HG03045 (cell line): ENCODE measurements around the gene UBE3B.

Source experiments
- ATAC-seq: cut with Tn5 transposase; IDR thresholded peaks from one replicate; pipeline ENCODE4 v1.9.1; 2021; ENCODE audit warnings: mild to moderate bottlenecking, moderate library complexity; ENCODE audit not compliant: unreplicated experiment

Gene UBE3B

DNA sequence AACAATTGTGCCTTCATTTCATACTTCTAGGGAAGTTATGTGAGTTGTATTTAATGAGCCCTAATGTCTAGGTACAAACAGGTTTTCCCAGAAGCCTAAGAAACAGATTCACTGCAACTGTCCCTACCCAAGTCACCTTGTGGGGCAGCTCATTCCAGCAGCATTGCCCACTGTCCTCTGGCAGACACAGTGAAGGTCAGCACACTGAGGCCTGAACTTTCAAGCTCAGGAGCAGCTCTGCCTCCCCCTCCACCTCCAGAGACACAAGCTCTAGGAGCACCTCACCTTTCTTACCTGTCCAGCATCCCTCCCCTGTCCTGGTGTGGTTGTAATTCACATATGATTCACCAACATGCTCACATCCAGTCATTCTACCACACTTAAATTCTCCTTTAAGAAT, 15.7 kb downstream of the UBE3B start:
- no peak for ATAC-seq

DNA sequence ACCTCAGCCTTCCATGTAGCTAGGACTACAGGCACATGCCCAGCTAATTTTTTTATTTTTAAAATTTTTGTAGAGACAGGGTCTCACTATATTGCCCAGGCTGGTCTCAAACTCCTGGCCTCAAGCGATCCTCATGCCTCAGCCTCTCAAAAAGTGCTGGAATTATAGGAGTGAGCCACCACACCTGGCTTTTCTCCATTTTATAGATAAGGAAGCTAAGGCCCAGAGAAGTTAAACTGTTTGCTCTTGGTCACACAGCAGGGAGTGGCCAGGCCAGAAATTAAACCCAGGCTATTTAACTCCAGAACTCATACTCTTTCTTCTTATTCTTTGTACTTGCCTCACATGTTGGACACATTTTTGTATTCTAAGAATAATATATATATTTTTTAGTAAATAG, 16.5 kb downstream of the UBE3B start:
- no peak for ATAC-seq

DNA sequence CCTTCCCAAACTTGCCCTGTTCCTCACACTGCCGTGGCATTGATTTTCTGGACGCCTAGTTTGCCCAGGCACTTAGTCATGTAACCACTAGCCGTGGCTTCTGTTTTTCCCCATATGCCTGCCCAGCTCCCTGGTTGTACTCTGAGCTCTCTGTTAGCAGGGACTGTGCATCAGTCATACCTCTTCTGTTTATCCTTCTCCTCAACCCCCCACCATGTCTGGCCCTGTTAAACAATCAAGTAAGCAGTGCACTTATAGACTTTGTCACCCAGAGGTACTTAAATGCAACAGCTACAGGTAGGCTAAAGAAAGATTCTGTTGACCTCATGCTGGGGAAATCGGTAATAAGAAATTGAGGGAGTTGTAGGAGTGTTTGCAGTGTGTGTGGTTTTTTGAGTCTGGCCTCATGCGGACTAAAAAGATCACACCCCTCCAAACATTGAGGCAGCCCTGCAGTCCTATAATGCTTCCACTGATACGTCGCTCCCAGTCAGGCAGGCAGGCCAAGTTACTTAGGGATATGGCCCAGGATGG, 17.0 kb downstream of the UBE3B start:
- no peak for ATAC-seq

DNA sequence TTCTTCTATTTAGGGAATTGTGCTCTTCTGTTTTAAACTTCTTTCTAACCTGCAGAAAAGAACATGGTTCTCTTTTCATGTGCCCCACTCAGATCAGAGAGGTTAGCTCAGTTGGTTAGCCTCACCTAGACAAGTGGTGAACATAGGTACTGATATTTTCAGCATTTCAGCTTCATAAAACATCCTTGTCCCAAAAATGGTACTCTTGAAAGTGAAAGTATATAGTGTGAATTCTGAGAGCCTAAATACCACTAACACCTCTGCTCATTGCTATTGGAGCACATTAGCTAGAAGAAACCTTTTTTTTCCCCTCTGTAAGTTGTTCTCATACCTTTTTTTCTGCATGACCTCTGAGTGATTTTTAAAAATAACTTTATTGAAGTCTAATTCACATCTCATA, 17.6 kb downstream of the UBE3B start:
- ATAC-seq: no peak

DNA sequence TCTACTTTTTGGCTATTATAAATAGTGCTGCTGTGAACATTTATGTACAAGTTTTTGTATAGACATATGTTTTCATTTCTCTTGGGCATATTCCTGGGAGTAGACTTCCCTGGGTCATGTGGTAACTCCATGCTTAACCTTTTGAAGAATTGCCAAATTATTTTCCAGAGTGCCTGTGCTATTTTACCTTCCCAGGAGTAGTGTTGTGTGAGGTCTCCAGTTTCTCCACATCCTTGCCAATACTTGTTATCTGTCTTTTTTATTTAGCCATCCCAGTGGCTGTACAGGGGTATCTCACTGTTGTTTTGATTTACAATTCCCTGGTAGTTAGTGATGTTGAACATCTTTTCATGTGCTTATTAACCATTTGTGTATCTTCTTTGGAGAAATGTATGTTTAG, 18.9 kb downstream of the UBE3B start:
- no peak for ATAC-seq

DNA sequence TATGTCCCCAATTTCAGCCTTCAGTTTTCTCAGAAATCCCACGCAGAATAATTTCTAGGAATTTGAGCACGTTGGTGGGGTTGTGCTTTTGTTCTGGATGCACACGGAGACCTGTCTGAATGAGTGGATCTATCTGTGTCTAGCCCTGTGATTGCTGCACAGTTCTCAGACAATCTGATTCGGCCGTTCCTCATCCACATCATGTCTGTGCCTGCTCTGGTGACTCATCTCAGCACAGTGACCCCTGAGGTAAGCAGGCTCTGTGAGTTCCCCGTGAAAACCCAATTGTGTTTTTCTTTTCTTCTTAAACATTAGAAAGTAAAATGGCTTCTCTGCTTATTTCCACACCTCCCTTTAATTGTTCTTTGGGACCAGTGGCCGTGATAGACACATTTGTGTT, 20.2 kb downstream of the UBE3B start:
- no peak for ATAC-seq

DNA sequence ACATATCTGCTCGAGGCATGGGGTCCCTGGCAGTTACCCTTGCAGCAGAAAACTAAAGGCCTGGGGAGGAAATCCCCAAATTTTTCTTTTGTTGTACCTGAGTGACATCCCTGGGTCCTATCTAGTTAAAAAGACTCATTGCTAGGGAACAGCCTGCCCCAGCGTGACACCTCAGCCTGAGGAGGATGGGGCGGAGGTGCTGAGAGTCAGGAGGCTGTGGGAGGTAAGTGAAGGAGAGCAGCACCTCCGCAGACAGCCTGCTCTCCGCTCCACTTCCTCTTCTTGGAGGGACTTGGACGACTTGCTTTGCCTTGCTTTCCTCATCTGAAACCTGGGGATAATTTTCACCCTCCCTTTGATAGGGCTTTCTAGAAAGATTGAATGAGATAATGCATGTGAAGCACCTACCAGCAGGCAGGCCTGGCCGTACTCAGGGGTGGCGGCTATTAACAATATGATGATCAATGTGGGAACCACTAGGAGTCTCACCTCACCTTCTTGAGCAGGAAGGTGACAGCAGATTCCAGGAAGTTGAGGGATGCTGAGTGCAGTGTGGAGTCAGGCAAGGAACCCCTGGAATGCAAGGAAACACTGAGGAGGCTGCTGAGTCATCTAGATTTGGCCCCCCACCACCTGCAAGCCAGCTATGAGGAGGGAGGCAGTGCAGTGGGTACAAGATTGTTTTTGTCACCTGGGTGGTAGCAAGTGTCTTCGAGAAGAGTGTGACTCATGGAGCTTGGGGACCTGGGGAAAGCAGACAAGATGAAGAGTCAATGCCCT, 23.2 kb downstream of the UBE3B start:
- ATAC-seq: no peak

DNA sequence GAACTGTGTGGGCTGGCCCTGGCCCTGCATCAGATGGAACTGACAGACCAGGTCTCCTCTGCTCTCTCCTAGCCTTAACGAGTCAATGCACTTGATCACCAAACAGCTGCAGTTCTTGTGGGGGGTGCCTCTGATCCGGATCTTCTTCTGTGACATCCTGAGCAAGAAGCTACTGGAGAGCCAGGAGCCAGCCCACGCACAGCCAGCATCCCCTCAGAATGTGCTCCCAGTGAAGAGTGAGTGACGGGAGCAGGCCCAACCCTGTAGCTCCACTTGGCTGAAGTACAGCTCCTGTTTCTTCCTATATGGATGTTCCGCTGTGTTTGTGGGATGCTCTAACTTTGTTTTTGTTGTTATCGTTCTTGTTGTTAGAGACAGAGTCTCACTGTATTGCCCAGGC, 23.9 kb downstream of the UBE3B start:
- ATAC-seq: no peak

DNA sequence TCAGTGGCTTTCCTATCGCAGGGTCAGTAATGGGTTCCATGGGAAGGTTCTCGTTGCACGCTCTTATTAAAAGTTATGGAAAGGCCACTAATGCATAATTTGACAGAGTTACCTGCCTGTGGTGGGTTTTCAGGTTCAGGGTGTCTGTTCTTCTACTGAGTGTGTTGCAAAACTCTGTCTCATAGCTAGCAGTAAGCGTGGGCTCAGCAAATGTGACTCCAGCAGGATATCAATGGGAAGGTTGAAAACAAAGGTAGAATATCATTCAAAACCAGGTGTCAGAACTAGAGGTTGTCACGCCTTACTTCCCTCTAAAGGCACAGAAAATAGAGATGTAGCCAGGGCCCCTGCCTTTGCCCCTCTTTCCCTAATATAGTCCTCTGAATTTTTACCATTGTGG, 24.9 kb downstream of the UBE3B start:
- no peak for ATAC-seq

DNA sequence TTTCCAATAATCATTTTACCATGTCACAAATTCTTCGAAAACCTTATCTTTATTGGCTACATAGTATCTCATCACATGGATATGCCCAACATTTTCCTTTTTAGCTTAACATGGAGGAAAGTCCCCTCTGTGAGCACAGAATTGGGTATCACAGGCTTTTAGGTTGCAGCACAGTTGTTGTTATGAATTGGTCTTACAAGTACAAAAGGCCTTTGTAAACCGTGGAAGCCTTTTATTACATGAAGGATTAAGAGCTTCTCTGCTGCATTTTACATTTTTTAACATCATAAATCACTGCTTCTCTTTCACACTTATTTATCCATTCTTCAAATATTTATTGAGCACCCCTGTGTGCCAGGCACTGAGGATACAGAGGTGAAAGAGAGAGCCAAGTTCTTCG, 26.2 kb downstream of the UBE3B start:
- no peak for ATAC-seq

DNA sequence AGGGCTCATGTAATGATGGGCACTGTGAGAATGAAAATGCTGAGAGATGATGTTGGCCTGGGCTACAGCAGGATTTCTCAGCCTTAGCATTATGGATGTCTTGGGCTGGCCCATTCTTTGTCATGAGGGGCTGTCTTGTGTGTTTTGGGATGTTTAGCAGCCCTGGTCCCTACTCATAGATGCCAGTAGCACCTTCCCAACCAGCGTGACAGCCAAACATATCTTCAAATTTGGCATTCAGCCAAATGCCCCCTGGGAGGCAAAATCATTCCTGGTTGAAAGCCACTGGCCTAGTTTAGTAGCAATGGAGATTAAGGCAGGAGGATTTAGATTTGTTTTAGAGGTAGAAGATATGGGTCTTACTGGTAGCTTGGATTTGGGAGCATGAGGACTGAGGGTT, 26.6 kb downstream of the UBE3B start:
- no peak for ATAC-seq

DNA sequence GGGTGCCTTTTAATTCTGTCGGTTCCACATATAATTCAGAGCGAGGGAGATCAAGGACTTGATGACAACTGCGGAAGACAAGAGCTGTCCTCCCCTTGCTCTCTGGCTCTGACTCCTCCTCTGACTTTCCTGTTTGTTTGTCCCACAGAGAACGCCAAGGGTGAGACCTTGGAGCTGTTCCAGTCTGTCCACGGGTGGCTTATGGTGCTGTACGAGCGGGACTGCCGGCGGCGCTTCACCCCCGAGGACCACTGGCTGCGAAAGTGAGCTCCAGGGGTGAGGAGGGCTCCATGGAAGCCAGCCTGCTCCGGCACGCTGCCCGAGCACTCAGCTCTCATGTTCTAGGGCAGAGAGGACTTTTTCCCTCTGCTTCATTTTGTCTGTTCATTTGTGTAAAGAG, 32.8 kb downstream of the UBE3B start:
- no peak for ATAC-seq

DNA sequence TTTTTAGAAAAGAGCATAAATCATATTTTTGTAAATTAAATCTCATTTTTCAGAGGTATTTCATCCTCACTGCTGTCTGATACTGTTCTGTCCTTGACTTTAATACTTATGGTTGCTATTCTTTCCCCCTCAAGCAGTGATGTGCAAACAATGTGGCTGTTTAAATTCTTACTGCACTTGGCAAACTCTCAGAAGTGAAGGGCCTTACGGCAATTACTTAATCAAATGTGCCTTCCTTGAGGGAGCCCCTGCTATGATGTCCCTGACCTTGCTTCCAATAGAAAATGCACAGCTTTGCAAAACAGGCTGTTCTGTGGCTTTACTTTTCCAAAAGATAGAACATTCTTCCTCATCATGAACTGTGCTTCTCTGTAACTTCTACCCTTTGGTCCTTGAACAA, 35.2 kb downstream of the UBE3B start:
- no peak for ATAC-seq

DNA sequence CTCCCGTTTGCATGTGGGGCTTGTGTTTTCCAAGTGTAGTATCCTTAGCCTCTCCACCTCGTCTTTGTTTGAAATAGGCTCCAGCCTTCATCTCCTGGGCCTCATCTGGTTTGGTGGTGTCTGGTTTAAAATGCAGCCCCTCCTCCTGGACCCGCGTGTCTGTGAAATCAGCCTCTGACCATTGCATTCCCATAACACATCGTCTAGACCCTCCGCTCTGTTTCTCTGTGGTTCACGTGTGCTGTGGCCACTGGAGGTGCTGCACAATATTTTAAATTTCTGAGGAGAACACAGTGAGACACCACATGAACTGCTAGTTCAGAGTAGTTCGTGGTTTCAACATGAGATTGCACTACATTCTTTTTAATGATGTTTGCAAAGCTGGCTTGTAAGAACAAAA, 35.6 kb downstream of the UBE3B start:
- ATAC-seq: no peak

DNA sequence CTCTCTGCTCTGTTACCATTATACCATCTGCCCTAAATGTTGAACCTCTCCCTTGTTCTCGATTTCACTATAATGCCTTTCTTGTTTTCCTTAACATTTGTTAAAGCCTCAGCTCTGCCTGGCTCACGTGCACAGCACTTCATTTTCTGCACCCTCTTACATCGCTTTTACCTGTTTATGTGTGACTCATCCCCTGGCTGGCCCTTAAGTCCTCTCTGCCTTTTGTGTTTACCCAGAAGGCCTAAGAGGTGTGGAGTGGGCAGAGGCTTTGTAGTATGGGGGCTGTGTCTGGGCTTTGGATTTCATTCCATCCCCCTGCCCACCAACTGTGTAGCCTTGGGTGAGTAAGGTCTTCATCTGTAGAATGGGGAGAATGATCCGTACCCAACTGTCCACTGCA, 36.5 kb downstream of the UBE3B start:
- ATAC-seq: no peak

DNA sequence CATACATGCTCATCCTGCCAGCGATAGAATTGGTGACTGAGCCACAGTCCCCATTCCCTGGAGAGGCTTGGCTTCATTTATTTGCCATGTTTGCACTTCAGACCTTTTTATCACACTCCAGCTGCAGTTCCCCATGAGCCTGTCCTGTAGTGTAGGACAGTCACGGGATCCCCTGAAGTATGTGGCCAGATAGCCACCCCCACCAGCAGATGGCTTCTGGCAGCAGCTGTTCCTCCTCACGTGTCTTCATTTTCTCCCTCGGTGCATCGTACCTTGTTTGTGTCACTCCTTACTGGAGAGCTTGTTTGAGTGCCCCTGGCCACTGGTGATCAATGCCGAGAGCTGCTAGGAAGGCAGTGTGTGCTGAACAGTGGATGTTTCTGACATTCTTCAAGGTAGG, 40.2 kb downstream of the UBE3B start:
- ATAC-seq: no peak

DNA sequence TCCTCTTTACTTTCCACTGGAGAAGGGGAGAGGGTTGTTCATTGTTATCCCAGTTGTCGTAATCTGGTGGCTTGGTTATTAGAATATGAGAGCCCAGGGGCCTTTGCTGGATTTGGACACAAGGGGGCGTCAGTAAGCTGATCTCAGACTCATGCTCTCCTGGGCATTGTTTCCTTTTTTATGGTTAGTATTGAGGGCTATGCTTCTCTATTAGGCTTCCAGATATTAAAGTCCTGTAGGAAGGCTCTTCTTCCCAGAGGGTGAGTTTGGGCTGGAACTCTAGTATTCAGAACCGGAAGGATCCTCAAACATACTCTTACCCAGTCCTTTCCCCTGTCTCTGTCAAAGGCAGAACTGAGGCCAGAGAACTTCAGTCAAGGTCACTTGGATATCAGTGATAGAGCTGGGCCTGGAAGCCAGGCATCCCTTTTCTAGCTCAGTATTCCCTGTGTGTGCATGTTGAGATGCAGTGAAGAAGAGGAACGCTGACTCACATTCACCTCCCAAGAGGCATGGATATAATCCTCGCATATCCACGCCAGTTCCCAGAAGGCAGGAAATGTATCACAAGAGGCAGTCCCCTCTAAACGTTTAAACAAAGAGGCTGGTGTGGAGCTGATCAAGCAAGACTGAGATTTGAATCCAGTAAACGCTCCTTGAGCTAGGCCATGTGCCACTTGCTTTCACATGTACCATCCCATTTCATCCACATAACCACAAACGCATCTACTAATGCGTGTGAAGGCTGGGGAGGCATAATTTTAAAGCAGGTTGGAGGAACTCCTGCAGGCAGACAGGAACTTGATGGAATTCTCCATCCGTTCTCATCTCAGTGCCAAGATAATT, 41.6 kb downstream of the UBE3B start:
- no peak for ATAC-seq

DNA sequence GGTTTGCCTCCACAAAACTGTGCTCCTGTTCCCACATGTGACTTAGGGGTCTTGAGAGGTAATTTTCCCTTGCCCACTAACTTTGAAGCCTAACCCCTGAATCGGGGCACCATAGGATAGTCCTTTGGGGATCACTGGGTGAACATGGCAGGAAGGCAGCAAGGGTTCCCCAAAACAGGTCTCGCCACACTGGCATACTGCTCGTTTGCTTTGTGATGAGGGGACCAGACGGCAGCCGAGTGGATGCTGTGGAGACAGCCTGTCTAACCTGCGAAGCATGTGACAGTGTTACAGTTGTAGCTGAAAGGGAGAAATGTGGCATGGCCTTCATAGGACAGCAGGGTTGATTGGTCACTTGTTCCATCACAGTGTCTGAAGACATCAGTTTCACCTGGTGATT, 42.4 kb downstream of the UBE3B start:
- ATAC-seq: no peak

DNA sequence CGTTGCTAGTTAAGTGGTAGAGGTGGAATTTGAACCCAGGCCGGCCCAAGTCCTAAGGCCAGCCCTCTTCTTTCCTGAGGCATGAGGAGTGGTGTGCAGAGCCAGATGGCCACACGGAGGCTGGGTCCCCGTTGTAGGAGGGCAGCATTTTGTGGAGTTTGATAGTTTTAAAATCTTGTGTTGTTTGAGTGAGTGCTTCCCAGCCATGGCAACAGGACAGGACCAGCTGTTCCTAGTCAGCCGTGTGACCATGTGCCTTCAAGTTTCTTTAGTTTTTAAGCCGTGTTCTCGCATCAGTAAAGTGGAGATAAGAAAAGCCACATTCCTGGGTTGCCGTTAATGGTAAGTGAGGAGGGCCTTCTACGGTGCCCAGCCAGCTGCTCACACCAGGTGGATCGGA, 44.4 kb downstream of the UBE3B start:
- no peak for ATAC-seq

DNA sequence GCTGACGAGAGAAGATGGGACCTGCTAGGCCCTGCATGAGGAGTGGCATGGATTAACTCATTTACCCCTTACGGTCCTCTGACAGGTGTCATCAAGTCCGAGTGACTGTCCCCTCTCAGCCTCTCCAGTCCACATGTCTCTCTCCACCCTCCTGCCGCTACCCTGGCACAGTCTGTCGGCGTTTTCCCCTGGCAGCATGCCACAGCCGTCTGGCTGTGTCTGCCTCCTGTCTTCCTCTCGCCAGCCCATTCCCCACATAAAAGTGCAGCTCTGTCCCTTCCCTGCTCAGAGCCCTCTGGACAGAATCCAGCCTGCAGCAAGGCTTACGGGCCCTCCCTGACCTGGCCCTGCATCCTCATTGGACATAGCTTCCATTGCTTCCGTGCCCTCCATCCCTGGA, 45.6 kb downstream of the UBE3B start:
- no peak for ATAC-seq

DNA sequence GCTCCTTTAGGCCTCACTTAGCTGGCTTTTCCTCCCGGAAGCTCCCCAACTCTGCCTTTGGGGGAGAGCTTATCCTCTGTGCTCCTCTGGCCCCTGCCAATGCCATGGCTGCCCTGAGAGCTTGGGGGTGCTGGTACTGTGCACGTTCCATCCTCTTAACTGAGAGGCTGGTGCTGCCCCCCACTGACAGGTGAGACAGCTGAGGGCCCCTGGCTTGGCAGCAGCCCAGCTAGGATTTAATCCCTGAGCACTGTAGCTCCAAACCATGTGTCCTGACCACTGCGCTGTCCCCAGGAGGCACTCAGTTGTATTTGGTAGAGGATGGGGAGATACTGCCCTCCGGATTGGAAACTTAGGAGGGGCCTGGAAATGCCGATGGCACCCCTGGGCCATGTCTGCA, 46.1 kb downstream of the UBE3B start:
- ATAC-seq: no peak
